ENCODE measurements around the gene DNAH10.

DNA sequence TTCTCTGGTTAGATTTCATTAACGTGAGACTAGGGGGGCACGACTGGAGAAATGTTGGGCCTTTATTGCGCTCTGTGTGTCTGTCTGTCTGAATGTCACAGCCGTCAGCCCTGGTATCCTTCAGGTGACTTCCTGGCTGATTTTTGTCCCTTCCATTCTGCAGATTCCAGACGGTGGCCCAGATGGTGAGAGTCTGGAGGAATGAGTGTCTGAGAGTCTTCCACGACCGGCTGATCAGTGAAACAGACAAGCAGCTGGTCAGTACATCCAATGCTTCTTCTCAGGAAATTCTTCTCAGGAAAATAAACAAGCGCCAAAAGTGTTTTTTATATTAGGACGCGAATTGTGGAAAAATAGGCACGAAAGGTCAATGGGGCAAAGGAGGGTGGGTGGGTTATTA lies 117.0 kb downstream of the DNAH10 start:
- TF ChIP-seq POLR2A (IDR thresholded peaks at IDR 0.05), result no peak
- TF ChIP-seq CTCF (IDR thresholded peaks at IDR 0.05), result no peak
